ENCODE measurements around the gene HAAO.

DNA sequence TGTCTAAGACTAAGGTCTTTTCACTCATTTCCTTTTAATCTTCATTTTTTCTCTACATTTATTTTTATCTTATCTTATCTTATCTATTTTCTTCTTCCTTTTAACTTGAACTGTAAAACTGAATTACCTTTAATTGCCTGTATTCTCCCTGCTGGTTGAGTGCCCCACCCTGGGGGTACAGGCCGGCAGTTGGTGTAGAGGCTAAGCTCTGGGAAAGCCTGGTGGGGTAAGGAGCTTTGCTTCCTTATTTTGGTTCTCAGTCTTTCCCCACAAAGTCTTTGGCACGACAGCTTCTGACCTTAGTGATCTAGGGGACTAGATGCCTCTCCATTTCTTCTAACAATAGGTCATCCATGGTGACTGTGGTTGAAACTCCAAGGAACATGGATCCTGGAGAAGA lies 26.8 kb upstream of the HAAO start:
- TF ChIP-seq, protein P1, sequence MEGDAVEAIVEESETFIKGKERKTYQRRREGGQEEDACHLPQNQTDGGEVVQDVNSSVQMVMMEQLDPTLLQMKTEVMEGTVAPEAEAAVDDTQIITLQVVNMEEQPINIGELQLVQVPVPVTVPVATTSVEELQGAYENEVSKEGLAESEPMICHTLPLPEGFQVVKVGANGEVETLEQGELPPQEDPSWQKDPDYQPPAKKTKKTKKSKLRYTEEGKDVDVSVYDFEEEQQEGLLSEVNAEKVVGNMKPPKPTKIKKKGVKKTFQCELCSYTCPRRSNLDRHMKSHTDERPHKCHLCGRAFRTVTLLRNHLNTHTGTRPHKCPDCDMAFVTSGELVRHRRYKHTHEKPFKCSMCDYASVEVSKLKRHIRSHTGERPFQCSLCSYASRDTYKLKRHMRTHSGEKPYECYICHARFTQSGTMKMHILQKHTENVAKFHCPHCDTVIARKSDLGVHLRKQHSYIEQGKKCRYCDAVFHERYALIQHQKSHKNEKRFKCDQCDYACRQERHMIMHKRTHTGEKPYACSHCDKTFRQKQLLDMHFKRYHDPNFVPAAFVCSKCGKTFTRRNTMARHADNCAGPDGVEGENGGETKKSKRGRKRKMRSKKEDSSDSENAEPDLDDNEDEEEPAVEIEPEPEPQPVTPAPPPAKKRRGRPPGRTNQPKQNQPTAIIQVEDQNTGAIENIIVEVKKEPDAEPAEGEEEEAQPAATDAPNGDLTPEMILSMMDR (IDR thresholded peaks at IDR 0.05; ENCODE audit: low read depth, low read length) = no peak
- no peak for TF ChIP-seq EZH2phosphoT487 (IDR thresholded peaks at IDR 0.05; ENCODE audit: low read depth)
